DMS79 treated with DMSO at 0.1 percent for 48 hours (cell line): ENCODE data around the gene SLCO3A1.
A peak's percentile ranks its signal among the peaks of the same experiment; 100 is the strongest.

ENCODE experiments used
- DNase-seq: peaks from one replicate; lab custom pipeline; 2025; lab: John Stamatoyannopoulos, UW

SLCO3A1 gene

GRCh38 chr15:92100751-92101150 is 247.2 kb downstream of the SLCO3A1 start:
- no peak for DNase-seq

GRCh38 chr15:92101708-92102394 is 248.3 kb downstream of the SLCO3A1 start:
- DNase-seq: no peak

- DNase-seq: no peak
Observed at GRCh38 chr15:92102395-92102755, 248.9 kb downstream of the SLCO3A1 start.

GRCh38 chr15:92104072-92104471 is 250.6 kb downstream of the SLCO3A1 start:
- no peak for DNase-seq

- no peak for DNase-seq
Observed at GRCh38 chr15:92105611-92106010, 252.1 kb downstream of the SLCO3A1 start.

GRCh38 chr15:92107510-92107909 is 254.0 kb downstream of the SLCO3A1 start:
- no peak for DNase-seq

GRCh38 chr15:92109191-92109873 is 255.8 kb downstream of the SLCO3A1 start:
- peak; percentile 80 for DNase-seq

- no peak for DNase-seq
Observed at GRCh38 chr15:92111291-92111690, 257.8 kb downstream of the SLCO3A1 start.

GRCh38 chr15:92111751-92112150 is 258.2 kb downstream of the SLCO3A1 start:
- DNase-seq: no peak

GRCh38 chr15:92112180-92112579 is 258.7 kb downstream of the SLCO3A1 start:
- no peak for DNase-seq

- DNase-seq: no peak
Observed at GRCh38 chr15:92112711-92113110, 259.2 kb downstream of the SLCO3A1 start.

- DNase-seq: no peak
Observed at GRCh38 chr15:92113832-92114231, 260.3 kb downstream of the SLCO3A1 start.

GRCh38 chr15:92115834-92116233 is 262.3 kb downstream of the SLCO3A1 start:
- no peak for DNase-seq

GRCh38 chr15:92116330-92116729 is 262.8 kb downstream of the SLCO3A1 start:
- DNase-seq: peak; percentile 30

GRCh38 chr15:92117261-92117731 is 263.8 kb downstream of the SLCO3A1 start:
- no peak for DNase-seq

- DNase-seq: no peak
Observed at GRCh38 chr15:92118162-92118935, 264.8 kb downstream of the SLCO3A1 start.

- DNase-seq: no peak
Observed at GRCh38 chr15:92118936-92119325, 265.4 kb downstream of the SLCO3A1 start.

GRCh38 chr15:92120094-92120795 is 266.7 kb downstream of the SLCO3A1 start:
- DNase-seq: no peak

- no peak for DNase-seq
Observed at GRCh38 chr15:92121047-92121446, 267.5 kb downstream of the SLCO3A1 start.

- no peak for DNase-seq
Observed at GRCh38 chr15:92122259-92122658, 268.8 kb downstream of the SLCO3A1 start.

GRCh38 chr15:92123962-92124656 is 270.6 kb downstream of the SLCO3A1 start:
- no peak for DNase-seq

- DNase-seq: no peak
Observed at GRCh38 chr15:92124657-92125010, 271.1 kb downstream of the SLCO3A1 start.
